ENCODE data around the gene ESPL1. TPM values are rescaled to one million over a fixed set of nuclear protein-coding genes. Genes with fewer than 3 reads are reported as not detected.

ESPL1 gene
- polyA plus RNA-seq, 10 donors: 3.6 to 8.6 (median 5.2) TPM

- no peak for DNase-seq
Measured at GRCh38 chr12:53230108-53230845, 37.8 kb upstream of the ESPL1 start.

DNA sequence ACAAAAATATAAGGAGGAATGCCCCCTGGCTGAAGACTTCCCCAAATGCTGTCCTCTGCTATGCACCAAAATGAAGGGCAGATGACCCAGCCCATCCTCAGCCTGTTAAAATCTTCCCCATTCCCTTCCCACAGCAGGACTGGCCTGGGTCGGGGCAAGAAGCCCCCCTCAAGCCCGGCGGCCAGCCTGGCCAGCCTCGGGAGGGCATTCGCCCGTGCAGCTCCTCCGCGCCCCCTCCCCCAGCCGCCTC is 36.5 kb upstream of the ESPL1 start:
- peak in 1 of 3 donors; percentile 66 for DNase-seq

DNA sequence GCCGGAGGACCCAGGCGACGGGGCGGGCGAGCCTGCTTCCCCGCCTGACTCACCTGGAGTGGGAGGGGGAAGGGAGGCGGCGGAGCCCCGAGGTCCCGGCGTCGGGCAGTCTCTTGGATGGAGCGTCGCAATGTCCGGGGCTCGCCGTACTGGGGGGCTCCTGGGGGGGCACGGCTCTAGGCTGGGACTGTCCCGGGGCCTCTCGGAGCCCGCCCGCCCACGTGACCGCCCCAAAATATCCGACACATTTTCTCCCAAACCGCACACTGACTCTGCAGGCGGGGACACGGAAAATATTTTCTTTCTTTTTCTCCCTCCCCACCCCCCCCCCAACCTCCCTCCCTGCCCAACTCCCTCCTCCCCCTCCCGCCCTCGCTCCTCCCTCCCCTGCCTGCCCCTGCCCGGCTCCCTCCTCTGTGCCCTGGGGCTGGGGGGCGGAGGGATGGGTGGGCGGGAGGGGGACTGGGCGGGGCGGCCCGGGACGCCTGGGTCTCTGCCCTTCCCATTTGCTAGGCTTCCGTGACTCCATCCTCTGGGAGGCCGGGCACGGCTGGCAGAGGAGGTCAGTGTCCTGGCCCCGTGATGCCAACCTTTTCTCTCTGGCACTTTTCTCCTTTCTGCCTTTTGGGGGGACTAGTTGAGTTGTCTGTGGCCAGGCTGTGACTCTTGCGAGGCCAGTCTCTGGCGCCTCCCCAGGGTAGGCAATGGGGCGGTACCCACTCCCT is 36.0 kb upstream of the ESPL1 start, which contains the start of gene RARG:
Gene RARG, minus strand, starts transcription at position 289 of the 725 bp plus-strand sequence. CDS start 4,664 bp downstream, outside the sequence.
- DNase-seq: peak in 2 of 3 donors; percentile 46 to 76

- DNase-seq: peak in 1 of 3 donors; percentile 58
Measured at GRCh38 chr12:53232646-53233461, 35.2 kb upstream of the ESPL1 start.

DNA sequence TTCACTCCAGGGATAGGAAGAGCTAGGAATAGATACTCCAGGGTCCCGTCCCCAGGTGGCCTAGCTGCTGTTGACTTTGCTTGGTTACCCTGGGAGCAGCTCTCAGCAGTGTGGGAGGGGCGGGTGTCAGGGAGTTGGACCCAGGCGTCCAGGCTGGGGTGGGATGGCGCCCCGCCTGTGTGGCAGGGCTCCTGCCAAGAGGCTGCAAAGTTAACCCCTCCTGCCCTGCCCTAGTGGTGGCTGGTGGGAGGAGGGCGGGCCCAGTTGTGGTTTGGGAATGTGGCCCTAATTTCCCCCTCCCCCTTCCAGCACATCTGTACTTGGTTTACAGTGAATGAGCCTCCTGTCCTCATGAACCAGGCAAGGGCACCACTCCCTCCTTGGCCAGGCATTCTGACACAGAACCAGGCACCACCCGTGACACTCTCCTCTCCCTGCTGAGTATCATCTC is 34.4 kb upstream of the ESPL1 start:
- DNase-seq: no peak

GRCh38 chr12:53234271-53234914 is 33.7 kb upstream of the ESPL1 start:
- peak in 1 of 3 donors; percentile 63 for DNase-seq

DNA sequence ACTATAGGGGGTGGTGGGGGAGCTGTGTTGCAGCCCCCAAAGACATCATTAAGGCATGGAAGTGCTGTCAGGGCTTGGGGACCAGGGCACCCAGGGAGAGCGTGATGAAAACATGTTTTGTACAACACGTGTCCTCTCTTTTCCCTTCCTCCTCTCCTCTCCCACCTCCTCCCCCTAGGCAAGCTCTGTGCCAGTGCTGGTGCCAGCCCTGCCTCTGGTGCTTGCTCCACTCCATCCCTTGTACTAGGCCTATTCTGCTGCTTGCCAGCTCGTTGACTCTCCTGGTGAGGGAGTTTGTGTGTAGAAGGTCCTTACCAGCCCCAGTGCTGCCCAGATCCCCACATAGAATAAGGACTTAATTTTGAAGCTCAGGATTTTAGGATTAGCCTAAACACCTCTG is 32.9 kb upstream of the ESPL1 start:
- no peak for DNase-seq

DNA sequence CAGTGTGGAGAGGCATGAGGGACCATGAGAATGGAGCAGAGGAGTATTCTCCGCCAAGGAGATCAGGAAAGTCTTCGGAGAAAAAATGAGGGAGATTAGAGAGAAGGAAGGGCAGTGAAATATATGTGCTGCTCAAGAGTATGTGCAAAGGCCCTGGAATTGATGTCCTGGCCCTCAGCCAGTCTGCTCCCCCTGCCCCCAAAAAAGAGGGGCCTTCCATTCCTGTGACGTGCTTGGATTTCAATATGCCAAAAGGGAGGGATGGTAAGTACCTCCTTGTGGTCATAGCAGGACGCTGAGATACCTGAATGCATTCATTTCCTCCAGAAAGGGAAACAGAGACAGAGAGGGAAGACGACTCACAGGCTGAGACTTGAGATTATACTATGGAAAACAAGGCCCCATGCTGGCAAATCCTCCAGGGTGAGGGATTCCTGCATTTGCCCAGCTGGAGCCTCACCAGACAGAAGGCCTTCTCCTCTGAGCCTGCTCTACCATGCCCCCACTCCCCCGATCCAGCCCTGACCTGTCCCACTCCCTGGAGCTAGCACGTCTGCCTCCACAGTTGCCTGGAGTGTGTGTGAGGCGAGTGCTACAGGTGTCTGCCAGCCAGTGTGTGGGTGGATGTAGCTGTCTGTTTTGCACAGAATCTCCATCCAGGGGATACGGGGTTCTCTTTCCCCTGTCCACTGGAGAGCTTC is 32.2 kb upstream of the ESPL1 start:
- no peak for DNase-seq

GRCh38 chr12:53236443-53237111 is 31.5 kb upstream of the ESPL1 start:
- DNase-seq: no peak

- no peak for DNase-seq
Measured at GRCh38 chr12:53239643-53240258, 28.3 kb upstream of the ESPL1 start.

DNA sequence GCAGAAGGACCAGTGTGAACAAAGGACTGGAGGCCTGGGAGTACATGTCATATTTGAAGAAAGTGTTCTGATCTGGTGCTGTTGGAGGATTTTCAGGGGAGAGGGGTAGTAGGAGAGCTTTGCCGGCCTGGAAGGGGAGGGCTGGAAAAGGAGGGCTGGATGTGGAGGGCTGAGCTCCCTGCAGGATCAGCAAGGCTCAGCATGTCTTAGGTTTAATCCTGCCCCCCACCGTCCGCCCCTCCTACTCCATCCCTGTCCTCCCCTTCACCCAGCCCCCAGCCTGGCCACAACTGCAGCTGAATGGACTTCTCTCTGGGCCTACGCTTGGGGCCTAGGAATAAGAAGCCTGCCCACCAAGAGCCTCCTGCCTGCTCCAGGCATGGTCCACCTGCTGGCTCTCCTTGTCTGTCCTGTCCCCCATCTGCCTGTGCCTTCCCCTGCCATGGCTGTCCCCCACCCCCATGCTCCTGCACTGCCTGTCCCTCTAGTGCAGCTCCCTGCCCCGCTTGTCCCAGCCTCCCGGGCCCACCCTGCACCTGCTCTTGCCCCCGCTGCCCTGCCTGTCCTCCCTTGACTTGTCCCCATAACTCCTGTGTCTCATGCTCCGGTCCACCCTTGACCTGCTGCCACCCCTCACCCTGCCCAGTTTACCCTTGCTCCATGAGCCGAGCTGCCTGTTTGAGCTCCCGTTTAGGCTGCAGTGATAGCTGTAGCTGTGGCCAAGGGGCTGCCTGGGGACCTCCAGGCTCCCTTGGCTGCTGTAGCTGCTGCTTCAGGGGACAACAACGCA is 26.3 kb upstream of the ESPL1 start:
- DNase-seq: no peak

DNA sequence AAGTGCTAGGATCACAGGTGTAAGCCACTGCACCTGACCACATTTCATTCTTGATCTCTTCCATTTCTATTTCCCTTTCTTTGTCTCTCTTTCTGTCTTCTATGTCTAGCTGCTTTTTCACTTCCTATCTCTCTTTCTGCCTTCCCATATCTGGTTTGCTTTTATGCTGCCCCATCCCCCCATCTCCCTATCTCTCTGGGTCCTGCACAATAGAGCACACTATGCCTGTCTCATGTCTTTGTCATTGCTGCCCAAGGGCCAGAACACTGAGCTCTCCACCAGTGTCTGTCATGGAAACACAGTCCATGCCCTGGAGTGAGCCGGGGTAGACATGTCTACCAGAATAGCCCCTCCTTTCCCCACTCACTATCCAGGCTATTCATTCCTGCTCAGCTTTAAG is 23.8 kb upstream of the ESPL1 start:
- no peak for DNase-seq

- DNase-seq: no peak
Measured at GRCh38 chr12:53245286-53245685, 22.8 kb upstream of the ESPL1 start.

DNA sequence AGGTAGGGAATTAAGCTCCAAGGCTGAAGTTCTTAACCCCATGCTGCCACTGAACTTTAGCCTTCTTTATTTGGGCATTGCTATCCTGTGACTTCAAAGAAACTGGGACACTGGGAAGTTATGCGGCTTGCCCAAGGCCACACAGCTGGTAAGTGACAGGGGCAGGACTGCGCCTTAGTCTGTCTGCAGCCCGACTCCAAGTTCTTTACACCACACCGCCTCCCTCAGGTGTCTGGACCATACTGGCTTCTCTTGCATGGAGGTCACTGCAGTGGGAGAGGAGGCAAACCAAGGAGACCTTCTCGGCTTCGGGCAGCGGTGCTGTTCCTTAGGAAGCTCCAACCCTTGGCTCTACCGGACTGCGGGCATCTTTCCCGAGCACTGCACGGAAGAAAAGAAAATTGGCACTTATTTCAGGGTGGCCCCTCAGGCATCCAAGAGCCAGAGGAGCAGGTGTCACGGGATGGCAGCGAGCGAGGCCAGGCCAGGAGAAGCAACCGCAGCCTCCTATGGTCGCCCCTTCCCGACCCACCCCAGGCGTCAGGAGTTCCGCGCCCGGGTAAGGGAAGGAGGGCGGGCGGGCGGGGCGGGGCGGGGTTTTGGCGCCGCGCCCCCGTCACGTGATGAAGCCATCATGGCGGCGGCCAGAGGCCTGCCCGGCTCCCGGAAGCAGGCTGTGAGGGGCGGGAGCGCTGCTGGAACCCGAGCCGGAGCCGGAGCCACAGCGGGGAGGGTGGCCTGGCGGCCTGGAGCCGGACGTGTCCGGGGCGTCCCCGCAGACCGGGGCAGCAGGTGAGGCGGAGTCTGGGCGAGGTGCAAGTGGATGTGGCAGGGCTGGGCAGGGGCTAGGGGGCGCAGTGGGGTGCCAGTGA is 16.4 kb upstream of the ESPL1 start:
- DNase-seq: peak; percentile 74 to 91 (median 84)

GRCh38 chr12:53252349-53252916 is 15.7 kb upstream of the ESPL1 start:
- DNase-seq: no peak

DNA sequence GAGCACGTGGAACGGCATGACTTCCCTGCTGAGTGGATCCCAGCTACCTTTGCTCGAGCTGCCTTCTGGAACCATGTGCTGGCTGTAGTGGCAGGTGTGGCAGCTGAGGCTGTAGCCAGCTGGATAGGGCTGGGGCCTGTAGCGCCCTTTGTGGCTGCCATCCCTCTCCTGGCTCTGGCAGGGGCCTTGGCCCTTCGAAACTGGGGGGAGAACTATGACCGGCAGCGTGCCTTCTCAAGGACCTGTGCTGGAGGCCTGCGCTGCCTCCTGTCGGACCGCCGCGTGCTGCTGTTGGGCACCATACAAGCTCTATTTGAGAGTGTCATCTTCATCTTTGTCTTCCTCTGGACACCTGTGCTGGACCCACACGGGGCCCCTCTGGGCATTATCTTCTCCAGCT is 14.8 kb upstream of the ESPL1 start:
- no peak for DNase-seq

- no peak for DNase-seq
Measured at GRCh38 chr12:53254816-53255545, 13.1 kb upstream of the ESPL1 start.

Measured in muscle of back (tissue), 11 donors.